Measurements from ENCODE around the gene ZC3H11A.

ZC3H11A gene

GRCh38 chr1:203842559-203842876 lies 47.1 kb downstream of the ZC3H11A start:
- no peak for DNase-seq (ENCODE audit: low read depth)

- DNase-seq (ENCODE audit: low read depth): no peak
Measured at GRCh38 chr1:203843435-203843834, 48.0 kb downstream of the ZC3H11A start.

All from activated T-helper 1 cell treated with Interleukin-2 at 50 U/mL for 16 hours (primary cell).